ENCODE measurements around the gene MLLT11.

Gene MLLT11

DNA sequence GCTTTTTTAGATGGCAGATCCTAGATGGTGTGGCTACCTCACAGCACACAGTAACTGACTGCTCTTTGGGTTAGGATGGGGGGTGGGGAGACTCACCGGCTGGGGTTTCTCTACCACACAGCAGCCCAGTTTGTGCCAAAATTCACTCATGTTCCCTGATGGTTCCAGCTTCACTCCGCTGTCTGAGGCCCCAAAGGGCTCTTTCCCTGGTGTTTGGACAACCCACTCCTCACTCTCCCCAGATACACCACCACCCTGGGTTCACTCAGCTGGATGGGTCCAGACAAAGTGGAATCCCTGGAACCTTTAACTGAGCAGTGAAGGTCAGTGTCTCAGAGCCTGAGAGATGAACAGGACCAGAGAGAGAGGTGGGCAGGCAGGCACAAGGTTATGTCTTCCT lies 4.6 kb upstream of the MLLT11 start:
- no peak overlapping the region for H3K4me3 ChIP-seq (ENCODE audit: low read length)
- no peak for TF ChIP-seq CTCF (conservative IDR thresholded peaks at IDR 0.05; ENCODE audit: low read depth, low read length)

DNA sequence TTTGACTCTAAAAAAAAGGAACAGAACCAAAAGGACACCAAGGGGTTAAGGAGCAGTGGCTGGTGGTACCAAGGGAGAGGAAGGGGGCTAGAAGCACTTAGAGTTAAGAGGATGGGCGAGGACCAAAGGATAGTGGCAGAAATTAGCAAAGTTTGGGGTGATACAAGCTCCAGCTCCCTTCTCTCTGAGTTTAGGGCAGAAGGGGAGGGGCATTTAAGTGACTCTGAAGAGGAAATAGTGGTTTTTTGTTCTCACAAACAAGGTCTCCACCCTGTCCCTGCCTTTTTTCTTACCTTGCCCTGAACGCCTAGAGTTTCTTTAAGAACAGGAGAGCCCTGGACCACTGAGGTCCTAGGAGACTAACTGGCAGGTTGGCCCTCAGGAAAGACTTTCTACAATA lies 4.0 kb upstream of the MLLT11 start:
- TF ChIP-seq CTCF (conservative IDR thresholded peaks at IDR 0.05; ENCODE audit: low read depth, low read length), result no peak
- no peak for DNase-seq (ENCODE audit: low read depth)
- H3K4me3 ChIP-seq (ENCODE audit: low read length), result no peak overlapping the region

More for the DNA sequence above, 4.6 kb upstream of the MLLT11 start:
- DNase-seq (ENCODE audit: low read depth), result no peak

GRCh38 chr1:151058692-151059091 lies 1.5 kb upstream of the MLLT11 start:
- TF ChIP-seq CTCF (conservative IDR thresholded peaks at IDR 0.05; ENCODE audit: low read depth, low read length), result no peak
- peak overlapping the region; percentile 94 for H3K4me3 ChIP-seq (ENCODE audit: low read length)
- no peak for DNase-seq (ENCODE audit: low read depth)

DNA sequence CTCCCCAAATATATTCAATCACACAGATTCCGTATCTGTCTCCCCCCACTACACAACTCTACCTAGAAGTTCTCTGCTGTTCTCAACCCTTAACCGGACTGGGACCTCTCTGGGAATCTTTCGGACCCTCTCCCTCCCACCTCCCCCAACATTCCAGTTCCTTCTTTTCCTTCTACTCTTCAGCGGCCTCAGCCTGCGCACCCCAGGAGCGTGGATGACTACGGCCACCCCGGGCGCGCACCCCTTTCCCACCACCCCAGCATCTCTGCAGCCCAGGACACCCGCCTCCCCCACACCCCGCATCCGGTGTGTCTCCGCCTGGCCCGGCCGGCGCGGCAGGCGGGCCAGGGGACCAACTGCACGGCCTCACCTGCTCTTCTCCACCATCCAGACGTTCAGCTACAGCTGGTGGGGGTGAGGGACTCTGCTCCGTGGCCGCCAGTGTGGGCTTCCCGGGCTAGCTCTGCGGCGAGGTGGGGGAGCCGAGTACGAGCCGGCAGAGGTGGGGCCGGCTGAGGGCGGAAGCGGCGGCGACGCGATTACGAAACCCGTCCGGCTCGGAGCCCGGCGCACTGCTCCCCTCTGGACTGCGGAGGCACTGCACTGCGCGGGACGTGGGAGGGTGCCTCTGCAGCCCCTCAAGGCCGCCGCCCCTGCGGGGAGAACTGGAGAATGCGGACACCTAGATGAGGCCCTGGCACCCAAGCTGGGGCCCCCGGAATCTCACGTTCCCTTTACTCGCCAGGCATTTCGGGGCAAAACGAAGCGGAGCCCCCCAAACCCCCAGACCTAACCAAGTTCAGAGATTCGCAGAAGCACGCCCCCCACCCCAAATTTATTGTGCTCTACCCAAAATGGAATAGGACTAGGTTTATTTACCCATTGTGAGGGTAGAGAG lies 839 bp upstream of the MLLT11 start, which contains the start of gene CDC42SE1:
CDC42SE1 (minus strand) TSS at position 514 of the 898 bp plus-strand sequence. CDS start 3,892 bp downstream, outside the sequence.
- peak; percentile 66 for TF ChIP-seq CTCF (conservative IDR thresholded peaks at IDR 0.05; ENCODE audit: low read depth, low read length)
- peak; percentile 54 for DNase-seq (ENCODE audit: low read depth)
- peak within 1 kb of the TSS; percentile 94 for H3K4me3 ChIP-seq (ENCODE audit: low read length)

DNA sequence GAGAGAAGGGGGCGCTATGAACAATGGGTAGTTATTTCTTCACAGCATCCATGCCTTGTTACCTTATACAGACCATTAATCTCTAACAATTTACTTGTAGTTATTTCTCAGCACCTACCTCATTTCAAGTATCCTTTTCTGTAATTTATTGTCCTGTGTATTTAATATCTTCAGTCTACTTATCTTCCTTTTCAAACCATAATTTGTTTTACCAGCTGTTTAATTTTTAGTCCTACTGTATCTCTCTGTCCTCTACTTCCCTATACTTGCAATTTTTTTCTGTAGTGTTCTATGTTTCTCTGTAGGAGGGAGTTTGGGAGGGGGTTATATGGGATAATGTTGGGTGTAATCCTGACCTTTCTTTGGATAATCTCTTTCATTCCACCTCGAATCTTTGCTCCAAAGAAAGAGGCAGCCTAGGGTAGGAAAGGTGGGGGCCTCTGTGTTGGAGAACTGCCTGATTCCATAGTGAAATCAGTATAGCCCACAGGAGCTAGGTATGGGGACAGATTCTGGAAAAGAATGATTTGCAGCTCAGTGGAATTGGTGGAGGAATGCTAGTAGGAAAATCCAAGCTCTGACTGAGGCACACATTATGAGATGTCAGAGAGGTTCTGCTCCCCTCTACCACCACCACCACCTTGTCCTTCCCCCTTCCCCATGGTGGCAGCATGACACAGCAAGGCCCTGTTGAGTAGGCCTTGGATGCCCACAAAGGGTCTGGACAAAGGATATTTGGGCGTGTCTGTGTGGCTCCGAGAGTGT lies 642 bp downstream of the MLLT11 start:
- peak overlapping the region; percentile 94 for H3K4me3 ChIP-seq (ENCODE audit: low read length)
- no peak for TF ChIP-seq CTCF (conservative IDR thresholded peaks at IDR 0.05; ENCODE audit: low read depth, low read length)
- DNase-seq (ENCODE audit: low read depth), result no peak

GRCh38 chr1:151061704-151062103 lies 1.5 kb downstream of the MLLT11 start:
- H3K4me3 ChIP-seq (ENCODE audit: low read length), result peak overlapping the region; percentile 94
- TF ChIP-seq CTCF (conservative IDR thresholded peaks at IDR 0.05; ENCODE audit: low read depth, low read length), result no peak
- DNase-seq (ENCODE audit: low read depth), result no peak

Data from retinal pigment epithelial cell (primary cell).